B cell (primary cell): ENCODE data around the gene PSME3IP1. TPM values are rescaled to one million over a fixed set of nuclear protein-coding genes. Genes with fewer than 3 reads are reported as not detected.

Source experiments
- ATAC-seq: fragments of 200-7000 bp; cut with Tn5 transposase; one replicate; pipeline ENCODE4 v1.10.0; 2021; ENCODE audit warnings: low read depth, mild to moderate bottlenecking, moderate number of reproducible peaks, moderate library complexity
- CTCF ChIA-PET: fragments of 350-600 bp; sonication (Branson Sonifier 250); formaldehyde crosslinking; loops from one replicate; lab custom pipeline; 2021; ENCODE audit warnings: antibody characterized with exemption, inconsistent platforms; lab: Charles Lee
- POLR2A ChIA-PET: fragments of 350-600 bp; sonication (Branson Sonifier 250); formaldehyde crosslinking; loops from one replicate; lab custom pipeline; 2021; ENCODE audit warnings: antibody characterized with exemption; lab: Charles Lee
- DNase-seq: peaks from one replicate; pipeline ENCODE4 v3.0.0; 2013
- H2AFZ ChIP-seq: 2 replicates; pipeline ENCODE4 v1.6.1; 2012; ENCODE audit warnings: mild to moderate bottlenecking, low read depth, low read length; ENCODE audit not compliant: insufficient read depth, poor library complexity, severe bottlenecking
- H3K27ac ChIP-seq, 2 donors: 1 replicate in 1 of 2; 2 replicates in 1 of 2; pipeline ENCODE4 v1.5.1; 2012 to 2013; ENCODE audit warnings: low read length in 2 of 2, mild to moderate bottlenecking in 2 of 2, moderate library complexity in 1 of 2
- H3K27me3 ChIP-seq, 4 experiments: fragments of 200-600 bp in 1 of 4; sonication (generic) in 1 of 4; replicated peaks in 1 of 4; 1 replicate in 2 of 4; 2 replicates in 2 of 4; pipeline versions ENCODE4 v1.6.1 to v1.7.0; 2013 to 2016; ENCODE audit warnings: low read length in 3 of 4, mild to moderate bottlenecking in 2 of 4, mixed read lengths in 1 of 4, moderate library complexity in 1 of 4; ENCODE audit not compliant: insufficient read depth in 4 of 4, control insufficient read depth in 3 of 4; ENCODE audit errors: control extremely low read depth in 1 of 4
- H3K36me3 ChIP-seq, 2 experiments: replicated peaks in 1 of 2; 1 replicate in 1 of 2; 2 replicates in 1 of 2; pipeline versions ENCODE4 v1.6.1 to v1.7.1; 2013; ENCODE audit warnings: low read length in 1 of 2; ENCODE audit not compliant: insufficient read depth in 2 of 2, control insufficient read depth in 1 of 2; ENCODE audit errors: control extremely low read depth in 1 of 2, extremely low read depth in 1 of 2
- H3K4me1 ChIP-seq, 2 donors: fragments of 200-600 bp in 1 of 2; sonication (generic) in 1 of 2; 1 replicate in 1 of 2; 2 replicates in 1 of 2; pipeline versions ENCODE4 v1.5.1 to v1.6.1; 2013 to 2017; ENCODE audit warnings: low read length in 2 of 2; ENCODE audit not compliant: control insufficient read depth in 2 of 2, insufficient read depth in 2 of 2
- H3K4me2 ChIP-seq: replicated peaks from 2 replicates; pipeline ENCODE3; 2012; ENCODE audit warnings: mild to moderate bottlenecking, low read depth, low read length; ENCODE audit not compliant: poor library complexity, severe bottlenecking
- H3K4me3 ChIP-seq, 5 experiments: fragments of 200-600 bp in 1 of 5; sonication (generic) in 1 of 5; 1 replicate in 3 of 5; 2 replicates in 2 of 5; pipeline versions ENCODE4 v1.5.1 to v1.7.0; 2011 to 2016; ENCODE audit warnings: low read length in 4 of 5, mild to moderate bottlenecking in 4 of 5, low read depth in 2 of 5, control low read depth in 1 of 5, moderate library complexity in 1 of 5; ENCODE audit not compliant: insufficient read depth in 1 of 5; ENCODE audit errors: control extremely low read depth in 1 of 5, extremely low read depth in 1 of 5
- H3K79me2 ChIP-seq: fragments of 200-600 bp; sonication (generic); one replicate; pipeline ENCODE4 v1.6.0; 2016; ENCODE audit warnings: low read length; ENCODE audit not compliant: control insufficient read depth, insufficient read depth
- H3K9ac ChIP-seq: fragments of 200-600 bp; sonication (generic); 2 replicates; pipeline ENCODE4 v1.6.1; 2017; ENCODE audit warnings: mild to moderate bottlenecking, low read length, moderate library complexity
- H3K9me3 ChIP-seq, 3 donors: one replicate each; pipeline versions ENCODE4 v1.6.1 to v1.7.1; 2013; ENCODE audit warnings: low read length in 2 of 3; ENCODE audit not compliant: control insufficient read depth in 2 of 3, insufficient read depth in 1 of 3; ENCODE audit errors: control extremely low read depth in 1 of 3
- H4K20me1 ChIP-seq: 2 replicates; pipeline ENCODE4 v1.6.0; 2012; ENCODE audit warnings: mild to moderate bottlenecking, low read length; ENCODE audit not compliant: insufficient read depth, control insufficient read depth, poor library complexity, severe bottlenecking
- H3K27ac Mint-ChIP-seq: one replicate; pipeline ENCODE4 v1.8.0; 2021; ENCODE audit warnings: mixed read lengths
- H3K27me3 Mint-ChIP-seq: one replicate; pipeline ENCODE4 v1.8.0; 2021; ENCODE audit warnings: mixed read lengths
- H3K4me1 Mint-ChIP-seq: one replicate; pipeline ENCODE4 v1.8.0; 2021; ENCODE audit warnings: mixed read lengths
- H3K4me3 Mint-ChIP-seq: one replicate; pipeline ENCODE4 v1.8.0; 2021; ENCODE audit warnings: mixed read lengths
- H3K9me3 Mint-ChIP-seq: one replicate; pipeline ENCODE4 v1.8.0; 2022; ENCODE audit warnings: mixed read lengths; ENCODE audit not compliant: insufficient read depth
- EZH2 ChIP-seq: IDR thresholded peaks from 2 replicates; pipeline ENCODE4 v1.6.1; 2012; ENCODE audit warnings: borderline replicate concordance, low read depth, mild to moderate bottlenecking, moderate library complexity, low read length; ENCODE audit not compliant: insufficient read depth, poor library complexity, severe bottlenecking
- WGBS: methylation state at CpG from one replicate; pipeline ENCODE4 v1.1.5; 2013; ENCODE audit warnings: missing lambda C conversion rate; ENCODE audit not compliant: insufficient coverage; 5-methylcytosine and 5-hydroxymethylcytosine counted together
- intact Hi-C: fragments of 100-400 bp; cut with micrococcal nuclease; formaldehyde crosslinking; loops from one replicate; pipeline ENCODE4 v1.10.0; 2022
- polyA plus RNA-seq: library from polyadenylated mRNA; depleted of rRNA; stranded (reverse); fragments of >200 nt; gene quantifications from 2 replicates; pipeline ENCODE4 v1.2.3, GENCODE V29; 2012
- total RNA-seq, 2 donors: library from RNA; stranded (reverse); fragments of 120-200 nt in 1 of 2; gene quantifications; 1 replicate in 1 of 2; 2 replicates in 1 of 2; pipeline versions ENCODE4 v1.2.3 to v1.2.4, GENCODE V29; 2013 to 2022
- TF ChIP-seq, protein P1 (sequence below): fragments of 200-600 bp; IDR thresholded peaks from one replicate; pipeline ENCODE4 v1.8.0; 2022; ENCODE audit warnings: antibody characterized with exemption, mild to moderate bottlenecking

The PSME3IP1 gene
- total and polyA plus RNA-seq, 2 donors (not counting 1 experiment from before 2014, with no cell fraction given) = 125 to 166 TPM

DNA sequence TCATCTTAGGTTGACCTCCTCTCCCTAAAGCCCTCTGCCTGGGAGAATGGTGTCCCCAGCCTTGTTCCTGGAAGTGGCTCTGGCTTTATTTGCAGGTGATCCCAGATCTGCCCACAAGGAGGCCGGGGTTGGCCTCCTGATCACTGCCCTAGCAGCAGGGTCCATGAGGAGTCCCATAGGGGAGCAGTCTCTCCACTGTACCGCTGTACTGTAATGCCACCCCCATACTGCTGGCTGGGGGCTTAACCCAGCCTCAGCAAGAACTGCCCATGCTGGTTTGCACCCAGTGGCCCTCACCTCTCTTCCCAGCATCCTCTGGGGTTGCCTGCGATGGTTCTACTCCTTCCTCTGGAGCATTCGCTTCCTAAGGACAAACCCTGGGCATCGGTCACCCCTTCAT, 39.1 kb downstream of the PSME3IP1 start:
- 93% methylated on average over 5 of the region's 5 CpGs for WGBS
- Histone ChIP-seq H2AFZ (no peak overlapping the region), H3K9ac (no peak overlapping the region), H3K4me1 (peaks cover 24 to 34% of the 10 kb centered on the region in 2 donors), H3K36me3 (no peaks in the 10 kb centered on the region), H3K4me2 (no peak overlapping the region), H3K79me2 (no peaks in the 10 kb centered on the region), H3K9me3 (no peaks in the 10 kb centered on the region), H4K20me1 (no peaks in the 10 kb centered on the region), H3K4me3 (no peak overlapping the region), H3K27ac (no peak overlapping the region), H3K27me3 (no peaks in the 10 kb centered on the region)
- Mint-ChIP-seq H3K4me3 (no peak overlapping the region), H3K27me3 (no peaks in the 10 kb centered on the region), H3K9me3 (no peaks in the 10 kb centered on the region), H3K4me1 (peaks cover 29% of the 10 kb centered on the region), H3K27ac (no peak overlapping the region)
- intact Hi-C loops = loop anchor here (5.0 kb wide), 1 partner anchor 36 kb away; no protein-coding TSS in a partner anchor
- POLR2A ChIA-PET = no interaction called here
- CTCF ChIA-PET = no interaction called here
- ATAC-seq (no peak), DNase-seq (no peak)
- TF ChIP-seq, protein P1, sequence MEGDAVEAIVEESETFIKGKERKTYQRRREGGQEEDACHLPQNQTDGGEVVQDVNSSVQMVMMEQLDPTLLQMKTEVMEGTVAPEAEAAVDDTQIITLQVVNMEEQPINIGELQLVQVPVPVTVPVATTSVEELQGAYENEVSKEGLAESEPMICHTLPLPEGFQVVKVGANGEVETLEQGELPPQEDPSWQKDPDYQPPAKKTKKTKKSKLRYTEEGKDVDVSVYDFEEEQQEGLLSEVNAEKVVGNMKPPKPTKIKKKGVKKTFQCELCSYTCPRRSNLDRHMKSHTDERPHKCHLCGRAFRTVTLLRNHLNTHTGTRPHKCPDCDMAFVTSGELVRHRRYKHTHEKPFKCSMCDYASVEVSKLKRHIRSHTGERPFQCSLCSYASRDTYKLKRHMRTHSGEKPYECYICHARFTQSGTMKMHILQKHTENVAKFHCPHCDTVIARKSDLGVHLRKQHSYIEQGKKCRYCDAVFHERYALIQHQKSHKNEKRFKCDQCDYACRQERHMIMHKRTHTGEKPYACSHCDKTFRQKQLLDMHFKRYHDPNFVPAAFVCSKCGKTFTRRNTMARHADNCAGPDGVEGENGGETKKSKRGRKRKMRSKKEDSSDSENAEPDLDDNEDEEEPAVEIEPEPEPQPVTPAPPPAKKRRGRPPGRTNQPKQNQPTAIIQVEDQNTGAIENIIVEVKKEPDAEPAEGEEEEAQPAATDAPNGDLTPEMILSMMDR = no peak
- TF ChIP-seq EZH2 = no peak

- no peaks in the 10 kb centered on the region for H3K27me3 Mint-ChIP-seq
- Histone ChIP-seq H3K27ac (no peak overlapping the region), H3K36me3 (no peaks in the 10 kb centered on the region), H3K4me1 (peaks cover 30 to 40% of the 10 kb centered on the region in 2 donors), H3K9me3 (no peaks in the 10 kb centered on the region), H3K27me3 (no peaks in the 10 kb centered on the region), H3K4me2 (no peak overlapping the region), H2AFZ (no peak overlapping the region), H3K9ac (no peak overlapping the region), H3K79me2 (no peaks in the 10 kb centered on the region), H4K20me1 (no peaks in the 10 kb centered on the region), H3K4me3 (no peak overlapping the region)
- CTCF ChIA-PET = no interaction called here
- WGBS = 96% methylated on average over 22 of the region's 24 CpGs
- no peak overlapping the region for H3K4me3 Mint-ChIP-seq
- no peaks in the 10 kb centered on the region for H3K9me3 Mint-ChIP-seq
- H3K4me1 Mint-ChIP-seq = peaks cover 34% of the 10 kb centered on the region
- no peak overlapping the region for H3K27ac Mint-ChIP-seq
- intact Hi-C loops = loop anchor here (5.0 kb wide), 1 partner anchor 36 kb away; no protein-coding TSS in a partner anchor
- POLR2A ChIA-PET = no interaction called here
- TF ChIP-seq, protein P1 = no peak
- TF ChIP-seq EZH2 = no peak
- DNase-seq = no peak
- ATAC-seq = no peak
Observed at GRCh38 chr16:57146040-57146647, 39.7 kb downstream of the PSME3IP1 start.
